GM19043 (cell line): ENCODE results near the gene NTN3.
"Not testable (repeated sequence)": the region's sequence is repeated elsewhere in the genome, so short reads cannot be mapped to it uniquely, and the experiment has no call there.

Experiments
- ATAC-seq: cut with Tn5 transposase; IDR thresholded peaks from one replicate; pipeline ENCODE4 v1.9.1; 2021; ENCODE audit warnings: low read depth; ENCODE audit not compliant: unreplicated experiment

Gene NTN3

DNA sequence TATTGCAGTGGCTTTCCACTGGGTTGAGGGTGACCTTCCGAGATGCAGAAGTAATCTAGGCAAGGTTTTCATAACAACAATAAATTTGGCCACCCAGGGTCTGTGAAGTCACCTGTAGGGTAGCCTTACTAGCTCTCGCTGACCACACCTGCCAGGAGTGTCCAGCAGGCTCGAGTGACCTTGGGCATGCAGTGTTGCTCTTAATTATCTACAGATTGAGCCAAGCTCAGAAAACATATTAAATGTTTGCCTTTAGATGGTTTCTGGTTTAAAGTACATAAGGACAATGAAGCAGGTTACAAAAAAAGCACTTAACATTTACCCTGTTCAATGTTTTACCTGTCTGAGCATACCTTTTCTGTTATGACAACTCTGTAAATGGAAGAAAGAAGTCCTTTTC is 5.6 kb downstream of the NTN3 start:
- ATAC-seq, result no peak

DNA sequence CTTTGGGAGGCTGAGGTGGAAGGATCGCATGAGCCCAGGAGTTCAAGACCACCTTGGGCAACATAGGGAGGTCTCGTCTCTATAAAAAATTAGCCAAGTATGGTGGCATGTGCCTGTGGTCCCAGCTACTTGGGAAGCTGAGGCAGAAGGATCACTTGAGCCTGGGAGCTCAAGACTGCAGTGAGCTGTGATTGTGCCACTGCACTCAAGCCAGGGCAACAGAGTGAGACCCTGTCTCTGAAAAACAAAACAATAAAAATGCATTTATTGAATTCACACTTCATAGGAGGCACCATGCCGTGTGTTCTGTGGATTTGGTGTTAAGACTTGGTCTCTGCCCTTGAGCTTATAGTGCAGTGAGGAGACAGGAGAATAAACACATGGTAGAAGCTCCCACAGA is 6.2 kb downstream of the NTN3 start:
- no peak for ATAC-seq

DNA sequence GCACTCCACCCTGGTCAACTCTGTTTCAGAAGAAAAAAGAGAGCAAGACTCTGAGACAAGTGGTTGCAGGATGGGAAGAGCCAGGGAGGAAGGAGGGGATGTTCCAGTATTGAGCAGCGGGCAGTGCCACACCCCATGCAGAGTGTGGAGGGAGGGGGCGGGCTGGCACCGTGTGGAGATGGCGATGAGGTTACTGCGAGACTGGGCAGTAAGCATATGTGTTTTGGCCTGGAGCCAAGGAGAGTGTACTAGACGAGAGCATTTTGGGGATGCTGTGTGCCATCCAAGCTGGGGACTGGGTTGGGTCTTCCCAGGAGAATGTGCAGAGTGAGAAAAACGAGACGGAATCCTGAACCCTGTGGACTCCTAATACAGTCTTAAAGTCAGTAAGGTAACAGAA is 7.2 kb downstream of the NTN3 start:
- no peak for ATAC-seq

DNA sequence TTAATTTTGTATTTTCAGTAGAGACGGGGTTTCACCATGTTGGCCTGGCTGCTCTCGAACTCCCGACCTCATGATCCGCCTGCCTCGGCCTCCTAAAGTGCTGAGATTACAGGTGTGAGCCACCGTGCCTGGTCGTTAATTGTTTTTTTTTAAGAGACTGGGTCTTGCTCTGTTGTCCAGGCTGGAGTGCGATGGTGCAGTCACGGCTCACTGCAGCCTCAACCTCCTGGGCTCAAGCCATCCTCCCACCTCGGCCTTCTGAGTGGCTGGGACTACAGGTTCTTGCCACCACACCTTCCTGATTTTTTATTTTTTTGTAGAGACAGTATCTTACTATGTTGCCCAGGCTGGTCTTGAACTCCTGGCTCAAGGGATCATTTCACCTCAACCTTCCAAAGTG is 8.9 kb downstream of the NTN3 start:
- not testable (repeated sequence) for ATAC-seq

DNA sequence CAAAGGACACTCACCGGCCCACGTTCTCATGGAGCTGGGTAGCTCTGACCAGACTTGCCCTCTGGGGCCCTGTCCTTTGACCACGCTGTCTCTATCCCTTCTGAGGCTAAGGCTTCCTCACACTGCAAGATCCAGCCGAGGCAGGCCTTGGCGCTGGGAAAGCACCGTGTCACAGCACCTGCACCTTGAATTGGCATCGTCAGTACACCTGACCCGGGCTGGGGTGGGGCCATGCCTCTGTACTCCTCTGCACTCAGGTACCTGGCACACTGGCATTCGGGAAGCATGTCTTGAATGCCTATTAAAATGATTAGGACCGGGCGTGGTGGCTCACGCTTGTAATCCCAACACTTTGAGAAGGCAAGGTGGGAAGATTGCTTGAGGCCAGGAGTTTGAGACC is 9.9 kb downstream of the NTN3 start:
- ATAC-seq, result no peak

DNA sequence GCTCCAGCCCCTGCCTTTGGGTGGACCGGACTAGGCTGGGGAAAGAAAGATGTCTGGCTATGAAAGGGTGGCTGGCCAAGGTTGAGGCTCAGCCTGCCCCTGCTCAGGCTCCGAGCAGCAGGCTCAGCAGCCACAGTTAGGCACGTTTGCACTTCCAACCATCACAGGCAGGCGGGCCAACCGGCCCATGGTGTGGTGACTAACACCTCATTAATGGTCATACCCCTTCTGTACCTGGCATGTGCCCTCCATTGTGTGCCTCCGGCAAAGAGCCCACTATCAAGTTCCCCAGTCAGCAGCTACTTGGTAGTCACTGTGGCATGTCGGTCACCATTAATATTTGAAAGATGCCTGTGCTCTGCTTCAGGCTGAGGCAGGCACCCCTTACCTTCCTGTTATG is 10.6 kb downstream of the NTN3 start:
- no peak for ATAC-seq

DNA sequence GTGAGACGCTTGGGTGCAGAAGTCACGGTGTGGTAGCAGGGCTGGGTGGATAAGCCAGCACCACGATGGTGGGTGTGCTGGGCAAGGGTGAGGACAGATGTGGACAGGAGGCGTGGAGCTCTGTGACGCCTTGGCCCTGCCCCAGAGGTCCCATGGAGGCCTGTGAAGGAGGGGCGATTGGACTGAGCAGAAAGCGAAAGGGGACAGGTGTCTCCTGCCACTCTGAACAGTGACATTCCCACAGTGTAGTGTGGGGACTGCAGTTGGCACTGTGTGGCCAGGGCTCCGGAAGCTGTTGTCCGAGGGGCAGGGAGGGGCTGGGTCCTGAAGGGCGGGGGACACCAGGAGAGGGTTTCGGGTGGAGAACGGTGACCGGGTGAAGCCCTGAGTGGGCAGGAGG is 11.2 kb downstream of the NTN3 start:
- no peak for ATAC-seq

DNA sequence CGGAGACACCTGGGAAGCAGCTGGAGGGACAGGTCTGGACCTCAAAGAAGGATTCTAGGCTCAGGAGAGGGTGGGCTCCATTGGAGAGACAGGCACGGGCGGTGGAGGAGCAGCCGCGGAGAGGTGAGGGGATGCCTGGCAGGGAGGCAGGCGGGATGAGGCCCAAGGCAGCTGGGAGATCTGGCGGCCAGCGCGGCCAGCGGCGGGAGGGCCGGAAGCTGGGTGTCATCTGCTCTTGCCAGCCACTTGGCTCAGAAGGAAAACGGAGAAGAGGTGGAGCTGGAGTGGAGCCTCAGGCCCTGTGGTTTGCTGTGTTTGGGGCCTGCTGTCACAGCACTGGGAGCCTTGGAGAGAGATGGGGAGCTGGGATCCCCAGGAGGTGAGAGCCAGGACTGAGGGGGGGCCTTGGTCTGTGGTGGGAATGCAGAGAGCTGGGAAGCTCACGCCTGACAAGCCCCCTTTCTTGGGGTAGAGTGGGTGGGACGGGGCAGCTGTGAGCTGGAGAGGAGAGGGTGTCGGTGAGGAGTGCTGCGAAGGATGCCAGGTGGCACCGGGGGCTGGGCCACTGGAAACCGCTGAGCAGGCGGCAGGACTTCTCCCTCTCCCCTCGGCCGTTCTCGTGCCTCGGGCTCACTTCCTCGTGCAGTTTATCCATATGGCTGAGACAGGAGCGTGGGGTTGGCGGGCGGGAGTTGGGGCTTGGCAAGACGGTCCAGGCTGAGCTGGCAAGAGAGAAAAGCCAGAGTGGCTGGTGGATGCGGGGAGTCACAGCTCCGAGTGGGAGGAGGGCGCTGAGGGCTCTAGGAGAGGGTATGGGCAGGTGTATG is 11.8 kb downstream of the NTN3 start:
- no peak for ATAC-seq

DNA sequence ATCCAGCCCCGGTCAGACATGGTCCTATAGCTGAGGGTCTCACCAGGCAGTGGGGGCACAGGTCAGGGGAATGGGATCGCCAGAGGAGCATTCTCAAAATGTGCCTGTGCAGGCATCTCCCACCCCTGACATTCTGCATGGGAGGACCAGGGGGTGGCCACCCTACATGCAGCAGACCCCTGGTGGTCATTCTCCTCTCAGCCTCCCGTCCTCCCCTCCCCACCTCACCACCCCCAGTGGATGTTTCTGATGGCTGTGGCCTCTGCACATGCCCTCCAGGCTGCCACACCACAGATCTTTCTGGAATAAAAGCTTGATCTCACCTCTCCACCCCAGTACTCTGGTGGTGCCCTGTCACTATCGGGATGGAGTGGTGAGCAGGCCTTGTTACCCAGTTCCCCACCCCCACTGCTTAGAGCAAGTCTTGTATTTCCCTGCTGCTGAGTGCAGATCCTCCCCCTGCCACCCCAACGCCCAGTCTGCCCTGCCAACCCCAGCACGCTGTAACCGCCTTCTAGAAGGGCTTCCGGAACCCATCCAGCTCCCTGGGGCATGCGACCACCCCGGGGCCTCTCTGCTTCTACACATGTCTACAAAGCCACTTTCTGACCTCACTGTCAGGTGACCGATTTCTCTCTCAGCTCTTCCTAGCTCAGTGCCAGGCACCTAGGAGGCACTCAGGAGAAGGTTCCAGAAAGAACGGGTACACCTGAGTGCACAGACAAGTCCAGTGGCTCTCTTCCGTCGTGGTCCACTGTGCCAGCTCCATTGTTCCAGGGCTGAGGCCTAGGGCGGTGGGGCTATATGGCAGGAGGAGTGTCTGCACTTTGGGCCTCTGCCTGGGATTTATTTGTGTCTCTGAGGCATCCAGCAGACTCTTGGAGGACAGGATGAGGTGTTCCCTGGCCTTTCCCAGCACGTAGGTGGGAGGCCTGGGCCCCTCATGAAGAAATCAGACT is 13.1 kb downstream of the NTN3 start:
- no peak for ATAC-seq

DNA sequence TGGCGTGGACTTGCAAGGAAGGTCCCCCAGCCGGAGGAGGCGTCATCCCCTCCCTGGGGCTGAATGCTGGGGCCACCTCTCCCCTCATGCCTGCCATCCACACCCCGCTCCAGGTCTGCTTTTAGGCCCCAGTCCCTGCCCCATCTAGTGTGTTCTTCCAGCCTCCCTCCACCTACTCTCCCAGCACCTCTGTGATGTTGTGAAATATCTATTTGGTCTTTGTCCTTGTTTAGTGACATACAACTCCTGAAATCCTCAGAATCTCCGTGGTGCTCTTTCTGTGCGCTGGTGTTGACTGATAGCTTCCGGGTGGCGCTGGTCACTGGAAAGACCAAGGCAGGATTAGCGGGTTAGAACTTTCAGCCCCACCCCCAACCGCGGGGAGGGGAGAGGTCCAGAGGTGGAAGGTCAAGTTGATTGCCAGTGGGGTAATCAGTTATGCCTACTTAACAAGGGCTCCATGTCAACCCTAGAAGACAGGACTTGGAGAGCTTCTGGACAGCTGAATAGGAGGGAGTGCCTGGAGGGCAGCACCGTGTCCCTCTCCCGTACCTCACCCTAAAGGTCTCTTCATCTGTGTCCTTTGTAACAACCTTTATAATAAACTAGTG is 13.9 kb downstream of the NTN3 start:
- ATAC-seq, result no peak

DNA sequence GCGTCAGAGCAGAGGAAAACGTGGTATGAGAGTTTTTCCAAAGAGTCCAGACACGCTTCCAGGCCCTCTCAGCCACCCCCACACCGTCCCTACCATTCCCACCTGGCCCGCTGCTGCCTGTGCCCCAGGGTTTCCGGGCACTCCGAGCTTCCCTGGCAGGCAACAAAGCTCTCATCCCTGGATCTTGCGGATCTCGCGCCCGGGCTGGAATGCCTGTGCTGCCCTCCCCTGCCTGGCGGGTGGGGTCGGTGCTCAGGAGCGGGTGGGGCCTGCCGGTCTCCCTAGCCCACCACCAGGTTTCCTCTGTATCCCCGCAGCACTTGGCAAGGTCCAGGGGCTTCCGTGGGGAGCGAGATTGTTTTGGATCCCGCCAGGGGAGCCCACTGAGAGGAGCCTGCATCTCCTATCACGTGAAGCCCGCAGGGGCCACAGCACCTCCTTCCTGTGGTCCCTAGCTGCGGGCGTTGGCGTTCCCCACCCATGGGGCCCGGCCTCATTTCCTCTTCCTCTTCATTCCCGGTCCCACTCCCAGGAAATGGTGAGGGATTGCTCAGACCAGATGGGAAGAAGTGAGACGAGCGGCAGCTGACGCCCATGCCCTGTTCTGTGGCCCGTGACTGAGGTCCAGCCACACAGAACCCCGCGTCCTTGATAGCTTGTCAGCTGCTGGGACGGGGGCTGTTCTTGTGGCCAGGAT is 14.9 kb downstream of the NTN3 start:
- ATAC-seq, result no peak

DNA sequence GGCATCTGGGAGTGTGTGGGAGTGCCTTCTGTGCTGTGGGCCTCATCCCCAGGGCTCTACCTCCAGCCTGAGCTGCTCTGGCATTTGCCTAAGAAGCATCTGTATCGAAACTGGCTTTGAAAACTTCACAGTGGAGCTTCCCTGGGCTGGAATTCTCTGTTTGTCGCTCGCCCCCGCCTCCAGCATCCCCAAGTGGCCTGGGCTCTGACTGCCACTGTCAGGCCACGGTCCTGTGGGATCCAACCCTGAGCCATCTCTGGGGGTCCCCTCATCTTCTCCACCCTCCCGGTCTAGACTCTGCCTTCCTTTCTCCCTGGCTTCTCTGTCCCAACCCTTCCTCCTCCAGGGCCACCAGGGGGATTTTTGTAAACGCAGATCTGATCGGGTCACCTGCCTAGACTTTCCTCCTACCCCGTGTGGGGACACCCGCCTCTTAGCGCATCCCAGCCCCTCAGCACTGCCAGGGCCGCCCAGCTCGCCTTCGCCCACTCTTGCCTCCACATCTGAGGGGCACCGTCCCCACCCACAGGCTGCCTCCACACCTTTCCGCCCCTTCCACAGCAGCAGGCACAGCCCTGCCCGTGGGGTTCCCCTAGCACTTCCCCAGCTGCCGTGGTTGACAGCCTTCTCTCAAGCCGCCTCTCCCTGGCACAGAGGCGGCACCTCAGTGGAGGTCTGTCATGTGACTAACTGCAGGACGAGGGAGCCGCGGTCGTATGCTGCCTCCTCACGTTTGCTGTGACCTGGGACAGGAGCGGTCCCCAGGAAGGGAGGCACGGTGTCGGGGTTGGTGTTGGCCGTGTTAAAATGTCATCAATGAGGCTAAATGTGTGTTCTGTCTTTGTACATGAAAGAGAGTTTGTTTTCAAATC is 15.8 kb downstream of the NTN3 start:
- ATAC-seq, result no peak

DNA sequence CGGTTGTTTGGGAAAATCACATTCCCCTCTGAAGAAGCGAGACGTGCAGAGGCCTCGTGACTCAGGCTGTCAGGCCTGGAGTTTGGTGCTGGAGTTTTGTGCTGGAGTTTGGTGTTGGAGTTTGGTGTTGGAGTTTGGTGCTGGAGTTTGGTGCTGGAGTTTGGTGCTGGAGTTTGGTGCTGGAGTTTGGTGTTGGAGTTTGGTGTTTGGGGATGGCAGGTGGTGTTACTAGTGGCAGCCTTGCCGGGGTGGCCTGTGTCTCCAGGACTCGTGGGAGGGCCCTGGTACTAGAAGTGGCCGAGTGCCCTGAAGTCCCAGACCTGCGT is 16.4 kb downstream of the NTN3 start:
- ATAC-seq, result no peak

DNA sequence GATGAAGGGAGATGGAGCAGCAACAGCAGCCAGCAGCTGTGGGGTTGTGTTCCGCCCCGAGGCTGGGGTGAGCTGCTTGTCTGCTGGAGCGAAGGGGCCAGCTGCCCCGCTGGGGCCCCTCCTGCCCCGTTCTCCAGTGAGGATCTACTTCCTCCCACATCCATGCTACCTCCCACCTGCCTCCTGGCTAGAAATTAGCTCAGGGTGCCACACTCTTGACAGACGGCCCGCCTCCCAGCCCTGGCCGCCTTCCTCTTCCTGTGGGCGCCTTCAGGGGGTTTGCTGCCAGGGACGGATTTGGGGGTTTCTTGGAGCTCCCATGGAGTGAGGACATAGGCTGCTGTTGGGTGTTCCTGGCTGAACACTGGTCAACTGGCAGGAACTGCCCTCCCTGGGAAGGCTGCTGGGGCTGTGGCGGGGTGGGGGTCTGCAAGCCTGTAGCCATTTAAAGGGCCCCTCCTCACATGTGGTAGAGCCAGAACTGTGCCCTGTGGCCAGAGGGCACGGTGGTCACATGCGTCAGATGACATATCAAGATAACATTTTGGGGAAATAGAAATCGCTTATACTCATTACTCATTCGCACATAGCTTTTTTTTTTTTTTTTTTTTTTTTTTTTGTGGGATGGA is 16.9 kb downstream of the NTN3 start:
- no peak for ATAC-seq

DNA sequence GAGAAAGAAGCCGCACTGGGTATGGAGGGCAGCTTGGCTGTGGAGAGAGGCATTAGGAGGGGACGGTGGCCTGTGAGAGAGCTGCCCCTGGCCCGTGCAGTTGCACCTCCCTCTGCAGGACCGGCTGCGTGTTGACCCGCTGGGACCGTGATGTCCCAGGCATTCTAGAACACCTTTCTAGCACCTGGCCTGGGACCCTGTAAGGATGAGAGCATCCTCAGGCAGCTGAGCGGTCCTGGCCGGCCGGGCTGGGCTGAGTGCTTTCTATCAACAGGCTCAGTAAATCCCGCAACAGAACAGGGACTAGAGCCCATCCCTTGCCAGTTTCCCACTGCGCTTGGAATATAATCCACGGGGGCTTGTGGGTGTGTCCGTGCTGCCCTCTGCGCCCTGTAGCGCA is 18.5 kb downstream of the NTN3 start:
- no peak for ATAC-seq

DNA sequence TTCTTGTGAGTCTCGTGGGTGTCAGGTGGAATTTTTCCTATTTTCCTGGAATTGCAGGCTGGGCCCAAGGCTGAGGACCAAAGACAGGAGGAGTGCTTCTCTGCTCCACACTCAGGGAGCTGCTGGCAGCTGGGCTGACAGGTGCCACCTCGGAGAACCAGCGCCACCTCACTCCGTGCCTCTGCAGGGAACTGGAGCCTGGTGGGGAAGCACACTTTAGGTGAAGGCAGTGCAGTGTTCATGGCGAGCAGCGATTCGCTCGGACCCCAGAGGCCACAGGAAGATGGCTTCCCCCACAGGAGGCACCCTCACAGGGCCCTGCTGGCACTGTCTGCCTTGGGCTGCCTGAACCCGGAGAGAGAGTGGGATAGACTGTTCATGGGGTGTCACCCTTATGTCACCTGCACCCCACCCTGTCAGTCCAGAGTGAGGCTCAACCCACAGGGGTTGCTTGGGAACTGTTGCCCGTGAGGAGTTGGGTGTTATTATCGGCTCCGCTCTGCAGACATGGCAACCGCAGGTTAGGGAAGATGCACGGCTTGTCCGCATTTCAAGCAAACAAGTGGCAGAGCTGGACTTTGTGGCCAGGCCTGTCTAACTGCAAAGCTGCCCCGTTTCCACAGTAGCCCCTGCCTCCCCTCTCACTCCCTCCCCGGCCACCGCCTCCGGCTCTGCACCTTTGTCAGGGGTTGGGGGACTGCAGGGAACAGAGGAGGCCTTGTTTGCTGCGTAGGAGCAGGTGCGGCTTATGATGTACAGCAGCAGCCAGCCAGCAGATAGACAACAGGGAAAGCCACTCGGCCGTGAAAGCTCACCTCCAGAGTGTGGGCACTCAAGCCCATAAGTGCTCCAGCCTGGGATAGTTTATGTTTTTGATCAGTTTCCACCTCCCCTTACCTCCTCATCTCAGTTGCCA is 19.4 kb downstream of the NTN3 start:
- no peak for ATAC-seq

DNA sequence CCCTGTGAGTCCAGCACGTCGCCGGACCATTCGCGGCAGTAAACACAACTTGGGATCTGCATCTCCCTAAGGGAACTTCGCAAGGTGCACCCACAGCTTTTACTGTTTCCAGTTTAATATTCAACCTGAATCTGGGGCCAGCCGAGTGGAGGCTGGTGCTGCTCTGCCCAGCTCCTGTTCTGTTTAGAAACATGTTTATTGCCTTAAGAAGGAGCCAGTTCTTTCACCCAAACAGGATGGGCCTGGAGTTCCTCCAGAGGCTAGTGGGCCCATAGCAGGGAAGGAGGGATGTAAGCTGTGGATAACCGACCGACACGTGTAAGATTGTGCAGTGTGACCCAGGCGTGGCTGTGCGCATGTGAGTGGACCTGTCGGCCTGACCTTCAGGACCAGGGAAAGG is 21.2 kb downstream of the NTN3 start:
- no peak for ATAC-seq

DNA sequence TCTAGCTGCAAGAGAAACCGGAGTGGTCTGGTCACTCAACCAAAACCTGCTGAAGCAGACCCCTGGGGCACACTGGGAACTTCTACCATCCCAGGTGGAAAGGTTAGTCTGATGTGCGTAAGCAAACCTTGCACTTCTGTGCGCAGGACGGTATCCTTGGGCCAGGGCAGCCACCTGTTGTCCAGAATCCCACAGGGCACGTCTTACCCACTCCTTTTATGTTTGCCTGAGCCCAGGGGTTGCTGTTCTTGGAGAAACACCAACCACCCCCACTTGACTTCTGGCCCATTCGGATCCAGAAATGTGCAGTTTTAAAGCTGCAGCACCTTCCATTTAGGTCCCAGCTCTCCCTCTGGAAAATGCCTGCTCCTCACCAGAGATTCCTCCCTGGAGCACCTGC is 22.5 kb downstream of the NTN3 start:
- ATAC-seq, result no peak
